Stimulated activated CD8-positive, alpha-beta memory T cell treated with anti-CD3 and anti-CD28 coated beads, Interleukin-15, amount 100 ng/mL, for 4 hours (primary cell): ENCODE results near the gene CEP104.

Source experiments
- DNase-seq, 2 donors: peaks; one replicate each; pipeline ENCODE4 v3.0.0-alpha.2; 2020; ENCODE audit warnings: low read depth in 2 of 2

The CEP104 gene

DNA sequence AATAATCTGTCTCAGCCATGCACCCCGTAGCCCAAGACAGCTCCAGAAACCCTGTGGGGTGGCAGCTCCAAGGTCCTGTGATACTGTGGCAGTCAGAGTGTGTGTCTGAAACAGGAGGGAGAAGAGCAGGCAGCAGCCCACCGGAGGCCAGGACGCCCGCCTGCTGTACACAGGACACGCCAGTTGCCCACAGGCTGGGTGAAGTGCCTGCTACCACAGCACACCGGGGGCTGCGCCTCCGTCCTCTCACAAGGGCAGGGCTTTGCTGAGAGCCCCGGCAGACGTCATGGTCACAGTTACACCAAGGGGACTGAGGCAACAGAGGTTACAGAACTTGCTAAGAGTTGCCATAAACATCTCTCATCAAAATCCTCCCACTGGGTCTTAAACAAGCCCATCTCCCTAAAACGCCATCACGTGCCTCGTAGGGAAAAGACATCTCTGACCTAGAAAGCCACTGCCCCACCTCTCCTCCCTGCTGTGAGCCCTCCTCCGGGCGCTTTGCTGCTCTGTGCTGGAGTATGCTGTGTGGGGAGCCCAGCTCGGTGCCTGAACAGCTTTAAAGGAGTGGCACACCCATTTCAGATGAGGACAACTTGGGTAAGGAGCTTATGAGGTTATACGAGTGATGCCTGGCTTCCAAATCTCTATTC is 37.7 kb upstream of the CEP104 start:
- DNase-seq: no peak

DNA sequence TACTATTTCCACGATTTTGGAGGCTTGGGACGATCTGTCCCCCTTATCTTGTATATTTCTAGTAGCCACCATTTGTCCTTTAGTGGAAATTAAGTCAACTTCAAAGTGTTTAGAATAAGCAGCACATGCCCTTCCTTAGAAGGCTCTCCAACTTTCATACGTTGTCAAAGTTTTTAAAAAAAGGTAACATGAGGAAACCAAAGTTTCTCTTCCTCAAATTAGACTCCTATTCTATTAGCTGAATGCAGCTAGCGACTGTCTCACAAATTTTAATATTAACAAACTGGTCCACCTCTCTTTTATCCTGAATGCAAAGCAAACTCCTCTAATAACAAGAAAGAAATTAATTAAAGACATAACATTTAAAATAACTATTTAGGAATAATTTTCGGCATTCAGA is 36.2 kb upstream of the CEP104 start:
- DNase-seq: no peak

DNA sequence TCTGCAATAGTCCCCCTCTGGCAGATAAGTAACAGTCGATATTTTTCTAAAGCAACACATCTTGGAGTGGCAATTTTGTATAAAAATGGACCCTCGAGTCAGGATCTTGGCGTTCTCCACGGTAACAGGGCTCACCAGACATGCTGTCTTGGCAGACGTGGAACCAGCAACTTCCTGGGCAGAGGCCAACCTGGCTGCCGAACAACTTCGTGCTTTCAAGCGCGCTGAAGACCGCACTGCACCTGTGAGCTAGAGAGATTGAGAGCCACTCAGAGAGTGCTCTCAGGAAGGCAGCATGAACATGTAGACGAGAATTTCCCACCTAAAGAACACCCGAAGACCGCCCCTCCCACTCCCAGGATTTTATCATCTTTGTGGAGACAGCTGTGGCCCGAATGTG is 35.7 kb upstream of the CEP104 start:
- no peak for DNase-seq

DNA sequence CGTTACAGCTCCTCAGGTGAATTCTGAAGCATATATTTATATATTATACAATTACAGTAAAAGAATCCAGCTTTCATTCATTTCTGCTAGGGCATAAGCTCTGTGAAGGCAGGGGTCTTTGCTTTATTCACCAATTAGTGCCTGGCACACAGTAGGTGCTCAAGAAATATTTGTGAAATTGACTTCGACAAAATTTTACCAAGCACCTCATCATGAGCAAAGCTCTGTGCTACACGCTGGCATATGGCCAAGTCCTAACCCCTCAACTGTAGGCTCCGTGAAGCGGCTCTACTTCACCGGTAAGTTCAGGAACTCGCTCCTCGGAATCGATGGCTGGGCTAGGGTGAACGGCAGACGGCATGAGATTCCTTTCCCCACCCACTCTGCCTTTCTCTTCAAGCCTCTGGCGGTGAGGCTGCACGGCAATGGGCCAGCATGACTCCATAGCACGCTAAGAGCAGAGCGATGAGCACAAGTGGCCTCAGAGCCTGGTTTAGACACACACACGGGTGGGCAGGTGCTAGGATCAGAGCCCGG is 34.4 kb upstream of the CEP104 start:
- DNase-seq: no peak

DNA sequence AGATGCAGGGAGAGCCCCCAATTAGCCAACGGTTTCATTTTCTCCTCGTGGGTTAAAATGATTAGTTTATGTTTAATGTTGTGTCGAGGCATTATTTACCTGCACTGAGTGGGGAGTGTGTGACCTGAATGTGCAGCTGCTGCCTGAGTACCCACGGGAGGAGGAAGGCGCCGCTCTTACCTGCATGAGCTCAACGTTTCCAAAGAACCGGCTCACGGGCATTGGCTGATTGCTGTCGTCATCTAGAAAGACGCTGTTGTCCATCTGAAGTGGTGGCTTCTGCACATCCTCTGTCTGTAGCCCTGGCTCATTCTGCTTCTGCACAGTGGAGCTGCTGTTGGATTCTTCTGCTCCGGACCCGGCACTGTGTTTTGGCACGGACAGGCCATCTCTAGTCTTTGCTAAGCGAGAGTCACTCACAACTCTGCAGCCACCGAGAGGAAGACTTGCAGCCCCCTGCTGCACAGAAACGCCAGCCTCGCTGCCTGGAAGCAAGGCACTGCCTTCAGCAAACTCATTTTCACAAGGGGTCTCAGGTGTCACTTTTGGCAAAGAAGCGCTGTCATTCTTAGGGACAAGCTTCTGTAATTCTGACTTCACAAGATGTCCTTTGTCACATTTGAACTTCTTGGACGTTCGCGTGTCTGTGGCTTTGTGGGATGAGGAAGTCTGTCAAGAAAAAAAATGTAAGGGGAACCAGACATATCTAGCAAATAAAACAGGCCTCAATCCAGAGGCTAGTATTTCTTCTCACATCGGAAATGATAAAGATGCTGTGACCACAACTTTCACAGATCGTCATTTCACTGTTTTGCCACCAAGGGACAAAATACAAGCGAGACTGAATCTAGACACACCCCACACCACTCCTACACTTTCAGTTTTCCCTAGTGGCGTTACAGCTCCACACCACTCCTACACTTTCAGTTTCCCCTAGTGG is 33.6 kb upstream of the CEP104 start:
- no peak for DNase-seq

DNA sequence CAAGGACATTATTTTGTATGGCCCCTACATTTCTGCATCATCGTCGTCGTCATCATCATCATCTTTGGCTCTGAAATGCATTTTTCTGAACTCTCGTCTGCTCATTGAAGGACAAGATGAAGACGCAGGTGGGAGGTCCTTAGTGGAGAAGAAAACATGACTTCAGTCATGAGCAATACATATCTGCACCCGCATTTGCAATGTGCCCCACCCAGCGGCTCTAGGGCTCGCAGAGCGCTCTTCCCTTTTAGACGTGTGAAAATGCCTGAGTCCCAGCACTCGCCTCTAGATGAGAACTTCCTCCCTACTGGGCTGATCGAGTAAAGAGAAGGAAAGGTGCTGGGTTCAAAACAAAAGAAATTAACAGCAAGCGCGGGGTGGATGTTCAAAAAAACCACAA is 32.9 kb upstream of the CEP104 start:
- DNase-seq: no peak

DNA sequence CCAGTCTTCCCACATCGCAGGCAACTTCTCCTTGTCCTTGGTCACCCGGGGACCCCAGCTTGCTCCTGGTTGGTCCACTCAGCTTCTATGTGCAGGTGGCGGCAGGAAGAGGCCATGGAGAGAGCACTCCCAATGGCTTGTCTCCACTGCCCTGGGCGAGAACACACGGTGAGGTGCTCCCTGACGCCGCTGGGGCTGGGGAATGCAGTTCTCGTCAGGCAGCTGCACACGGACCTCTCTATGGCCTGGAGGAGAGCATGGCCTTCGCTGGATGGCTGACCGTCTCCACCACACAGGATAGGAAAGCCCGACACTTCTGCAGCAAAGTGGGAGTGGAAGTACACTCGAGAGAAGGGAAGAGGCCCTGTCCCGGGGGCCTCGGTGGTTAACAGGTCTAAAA is 31.3 kb upstream of the CEP104 start:
- no peak for DNase-seq

DNA sequence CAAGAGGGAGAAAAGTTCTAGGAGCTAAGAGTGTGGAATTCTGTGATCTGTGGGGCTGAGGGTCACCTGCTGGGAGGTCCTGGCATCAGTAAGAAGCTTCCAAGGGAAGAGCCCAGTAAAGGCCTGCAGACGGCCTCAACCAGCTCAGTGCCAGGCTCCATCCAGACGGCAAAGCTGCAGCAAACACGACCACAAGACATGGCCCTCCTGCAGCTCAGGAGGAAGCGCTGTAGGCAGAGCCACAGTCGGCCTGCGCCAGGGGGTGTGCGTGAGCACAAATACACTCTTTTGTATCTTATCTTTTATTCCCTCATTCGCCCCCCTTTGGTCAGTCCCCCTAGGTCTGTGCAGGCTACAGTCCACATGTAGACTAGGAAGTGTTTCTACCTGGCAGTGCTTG is 29.7 kb upstream of the CEP104 start:
- no peak for DNase-seq

DNA sequence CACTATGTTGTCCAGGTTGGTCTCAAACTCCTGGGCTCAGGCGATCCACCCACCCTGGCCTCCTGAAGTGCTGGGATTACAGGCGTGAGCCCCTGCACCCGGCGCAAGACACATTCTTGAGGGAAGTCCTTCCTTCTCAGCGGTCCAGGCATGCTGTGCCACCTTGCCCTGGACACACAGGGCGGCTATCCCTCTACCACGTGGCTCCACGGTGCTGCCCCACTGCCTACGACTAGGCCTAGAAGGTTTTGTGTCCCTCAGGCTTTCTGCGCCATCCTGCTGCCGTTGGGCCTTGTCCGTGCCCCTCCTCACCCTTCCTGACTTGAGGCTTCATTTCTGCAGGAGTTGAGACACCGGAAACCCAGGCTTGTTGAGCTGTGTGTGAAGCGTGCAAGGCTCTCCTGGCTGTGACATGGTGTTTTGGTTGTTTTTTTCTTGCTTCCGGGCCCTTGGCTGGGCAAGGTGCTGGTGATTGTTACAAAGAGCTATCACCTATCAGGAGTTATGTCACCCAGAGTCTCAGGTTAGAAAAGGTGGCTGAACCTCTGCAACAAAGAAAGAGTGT is 29.2 kb upstream of the CEP104 start:
- DNase-seq: no peak

DNA sequence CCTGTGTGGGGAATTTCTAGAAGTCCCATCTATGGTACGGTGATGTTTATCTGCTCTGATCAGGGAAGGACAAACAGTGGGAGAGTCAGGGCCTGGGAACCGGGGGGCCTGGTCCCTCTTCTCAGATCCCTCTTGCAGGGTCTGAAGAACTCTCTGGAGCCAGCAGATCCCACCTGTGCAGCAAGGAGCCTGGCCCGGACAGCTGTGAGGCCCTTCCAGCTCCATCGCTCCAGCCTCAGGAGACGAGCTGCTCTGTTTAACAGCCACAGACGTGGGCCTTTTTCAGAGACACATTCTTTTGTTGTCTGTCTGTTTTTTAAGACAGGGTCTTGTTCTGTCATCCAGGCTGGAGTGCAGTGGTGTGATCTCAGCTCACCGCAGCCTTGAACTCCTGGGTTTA is 28.6 kb upstream of the CEP104 start:
- no peak for DNase-seq

DNA sequence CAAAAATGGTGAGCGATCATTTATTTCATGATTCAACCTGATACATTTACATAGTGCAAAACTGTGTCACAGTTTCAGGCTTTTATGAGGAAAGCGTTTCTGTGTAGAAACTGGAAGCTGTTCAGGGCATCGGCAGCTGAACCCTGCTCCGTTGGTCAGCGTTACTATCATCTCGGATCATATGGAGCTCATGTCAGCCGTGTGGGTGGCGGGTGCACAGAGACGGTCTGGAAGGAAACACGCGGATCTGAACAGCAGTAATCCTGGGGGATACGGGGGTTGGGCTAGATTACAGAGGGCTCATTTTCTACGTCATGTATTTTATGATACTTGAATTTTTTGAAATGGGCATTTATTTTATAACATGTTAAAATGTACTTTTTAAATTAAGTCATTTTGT is 28.0 kb upstream of the CEP104 start:
- DNase-seq: no peak

DNA sequence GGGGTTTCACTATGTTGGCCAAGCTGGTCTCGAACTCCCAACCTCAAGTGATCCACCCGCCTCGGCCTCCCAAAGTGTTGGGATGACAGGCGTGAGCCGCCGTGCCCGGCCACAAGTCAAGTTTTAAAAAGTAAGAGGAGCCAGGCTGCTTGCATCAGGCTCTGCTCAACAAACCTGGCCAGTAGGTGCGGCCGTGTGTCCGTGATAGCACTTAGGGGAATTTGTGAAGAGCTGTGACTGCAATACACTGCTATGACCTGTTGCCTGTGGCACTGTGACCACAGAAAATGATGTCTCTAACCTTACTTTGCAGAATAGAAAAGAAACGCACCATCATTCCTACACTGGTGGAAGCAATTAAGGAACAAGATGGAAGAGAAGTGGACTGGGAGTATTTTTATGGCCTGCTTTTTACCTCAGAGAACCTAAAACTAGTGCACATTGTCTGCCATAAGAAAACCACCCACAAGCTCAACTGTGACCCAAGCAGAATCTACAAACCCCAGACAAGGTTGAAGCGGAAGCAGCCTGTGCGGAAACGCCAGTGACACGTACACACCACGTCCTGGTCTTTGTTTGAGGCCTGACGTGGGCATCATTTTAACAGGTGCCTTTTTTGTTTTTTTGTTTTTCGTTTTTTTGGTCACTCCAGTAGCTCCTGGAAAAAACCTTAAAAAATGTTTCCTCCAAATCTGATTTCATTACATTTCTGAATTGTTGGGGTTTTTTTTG is 26.3 kb upstream of the CEP104 start:
- no peak for DNase-seq

DNA sequence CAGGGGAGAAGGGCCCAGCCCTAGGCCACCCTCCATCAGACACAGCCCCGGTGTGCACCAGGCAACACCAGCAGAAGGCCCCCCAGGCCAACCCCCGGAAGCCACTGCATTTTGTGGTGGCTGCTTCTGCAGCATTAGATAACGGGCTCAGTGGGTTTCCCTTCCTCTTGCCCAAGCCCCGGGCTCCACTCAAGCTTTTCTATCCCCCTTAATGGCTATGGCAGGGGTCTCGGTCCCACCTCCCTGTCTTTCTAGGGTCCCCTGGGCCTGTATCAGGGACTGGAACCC is 24.1 kb upstream of the CEP104 start:
- DNase-seq: no peak

DNA sequence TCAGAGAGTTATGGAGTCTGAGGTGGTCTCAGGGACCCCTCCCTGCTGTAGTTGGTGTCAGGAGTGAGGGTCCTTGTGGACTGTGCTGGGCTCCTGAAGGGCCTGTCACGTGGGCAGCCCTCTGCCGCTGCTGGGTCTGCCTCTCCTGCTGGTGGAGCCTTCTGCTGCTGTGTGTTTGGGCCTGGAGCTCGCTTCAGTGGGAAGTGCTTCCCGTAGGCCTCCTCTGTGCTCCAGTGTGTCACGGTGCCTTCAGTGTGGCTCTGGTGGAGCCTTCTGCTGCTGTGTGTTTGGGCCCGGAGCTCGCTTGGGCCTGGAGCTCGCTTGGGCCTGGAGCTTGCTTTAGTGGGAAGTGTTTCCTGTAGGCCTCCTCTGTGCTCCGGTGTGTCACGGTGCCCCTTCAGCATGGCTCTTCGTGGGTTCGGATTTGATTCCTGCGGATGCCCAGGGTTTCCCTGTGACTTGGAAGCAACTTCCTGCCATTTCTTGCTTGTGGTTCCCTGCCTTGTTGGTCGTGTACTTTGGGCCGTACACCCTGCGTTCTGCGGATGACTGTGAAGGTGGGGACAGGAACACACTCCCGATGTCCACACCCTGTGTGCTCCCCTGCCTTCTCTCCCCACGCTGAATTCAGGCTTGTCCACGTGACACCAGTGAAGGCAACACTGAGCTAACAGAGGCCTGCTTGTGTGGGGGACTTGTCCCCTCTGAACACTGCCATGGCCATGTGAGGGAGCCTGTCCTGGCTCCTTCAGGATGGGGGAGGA is 23.6 kb upstream of the CEP104 start:
- no peak for DNase-seq

DNA sequence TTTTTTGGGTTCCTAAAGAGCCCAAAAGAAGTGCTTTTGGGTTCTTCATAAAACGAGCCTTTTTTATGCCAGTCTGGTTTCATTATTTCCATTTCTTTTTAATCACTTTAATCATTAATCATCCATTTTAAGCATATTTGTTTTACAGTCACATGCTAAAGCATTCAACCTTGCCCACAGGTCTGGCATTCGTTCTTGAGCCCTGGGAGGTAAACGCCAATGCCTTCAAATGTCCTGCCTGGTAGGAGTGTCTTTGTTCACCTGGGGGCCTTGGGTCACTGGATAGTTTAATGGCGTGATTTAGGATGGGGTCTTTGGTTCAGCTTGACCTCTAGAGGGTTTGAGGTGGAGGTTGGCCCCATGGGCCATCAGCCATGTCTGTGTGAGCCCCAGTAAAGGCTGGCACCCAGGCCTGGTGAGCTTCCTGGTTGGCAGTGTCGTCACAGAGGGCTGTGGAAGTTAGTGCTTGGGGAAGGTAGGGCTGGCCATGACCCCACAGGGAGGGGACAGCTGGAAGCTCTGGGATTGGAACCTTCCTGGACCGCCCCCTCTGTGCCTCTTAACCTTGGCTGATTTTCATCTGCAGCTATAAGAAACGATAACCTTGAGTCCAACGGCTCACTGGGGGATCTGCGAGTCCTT is 22.9 kb upstream of the CEP104 start:
- no peak for DNase-seq

DNA sequence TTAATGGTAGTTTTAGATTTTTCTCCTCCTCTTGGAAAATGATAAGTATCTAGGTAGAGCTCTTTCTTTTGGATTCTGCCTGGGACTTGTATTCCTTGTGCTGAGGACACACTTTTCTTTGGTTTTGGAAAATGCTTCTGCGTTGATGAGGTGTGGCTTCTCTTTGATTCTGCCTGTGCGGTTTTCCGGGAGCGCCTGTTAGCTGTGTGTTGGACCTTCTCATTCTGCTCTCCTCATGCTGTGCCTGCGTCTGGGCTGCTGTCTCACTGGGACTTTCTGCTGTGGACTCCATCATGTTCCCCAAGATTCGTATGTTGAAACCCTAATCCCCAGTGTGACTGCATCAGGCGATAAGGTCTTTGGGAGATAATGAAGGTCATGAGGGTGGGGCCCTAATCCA is 22.1 kb upstream of the CEP104 start:
- no peak for DNase-seq

DNA sequence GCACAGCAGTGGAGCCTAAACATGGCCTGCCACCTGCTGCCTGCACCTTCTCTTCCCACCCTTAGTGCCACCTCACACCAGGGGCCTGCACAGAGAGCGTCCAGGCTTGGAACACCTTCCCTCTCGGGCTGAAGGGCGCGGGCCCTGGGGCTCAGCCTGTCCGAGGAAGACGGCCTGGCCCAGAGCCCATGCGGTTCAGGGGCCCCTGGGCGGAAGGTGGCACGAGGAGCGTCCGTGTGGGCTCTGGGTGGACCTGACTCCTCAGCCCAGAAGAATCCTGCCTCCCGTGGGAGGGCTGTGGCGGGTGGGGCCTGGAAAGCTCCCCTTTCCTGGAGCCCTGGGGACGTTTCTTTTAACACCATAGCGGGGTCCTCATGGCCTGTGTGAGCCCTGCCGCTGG is 19.7 kb upstream of the CEP104 start:
- no peak for DNase-seq

DNA sequence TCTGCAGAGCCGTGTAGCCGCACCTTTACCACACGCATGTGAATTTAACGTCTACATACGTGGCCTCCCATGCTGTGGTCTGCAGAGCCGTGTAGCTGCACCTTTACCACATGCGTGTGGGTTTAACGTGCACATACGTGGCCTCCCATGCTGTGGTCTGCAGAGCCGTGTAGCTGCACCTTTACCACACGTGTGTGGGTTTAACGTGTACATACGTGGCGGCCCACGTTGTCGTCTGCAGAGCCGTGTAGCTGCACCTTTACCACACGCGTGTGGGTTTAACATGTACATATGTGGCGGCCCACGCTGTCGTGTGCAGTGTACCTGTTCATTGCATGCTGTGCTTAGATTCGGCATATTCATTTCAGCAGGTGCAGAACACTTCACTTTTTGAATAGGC is 17.7 kb upstream of the CEP104 start:
- DNase-seq: no peak

DNA sequence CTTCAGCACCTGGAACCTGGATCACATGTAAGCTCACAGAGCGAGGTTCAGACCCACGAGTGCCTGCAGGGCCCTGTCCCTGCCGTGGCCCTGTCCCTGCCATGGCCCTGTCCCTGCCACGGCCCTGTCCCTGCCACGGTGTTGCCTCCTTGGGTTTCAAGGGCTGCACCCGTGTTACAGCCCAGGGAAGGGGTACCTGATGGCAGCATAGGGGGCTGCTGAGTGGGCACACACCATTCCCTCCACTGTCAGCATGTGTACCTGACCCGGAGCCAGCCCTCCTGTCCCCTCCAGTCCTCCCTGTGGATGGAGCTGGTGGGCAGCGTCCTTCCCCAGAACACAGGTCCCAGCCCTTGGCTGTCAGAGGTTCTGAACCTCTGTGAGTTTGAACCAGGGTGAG is 15.5 kb upstream of the CEP104 start:
- no peak for DNase-seq

DNA sequence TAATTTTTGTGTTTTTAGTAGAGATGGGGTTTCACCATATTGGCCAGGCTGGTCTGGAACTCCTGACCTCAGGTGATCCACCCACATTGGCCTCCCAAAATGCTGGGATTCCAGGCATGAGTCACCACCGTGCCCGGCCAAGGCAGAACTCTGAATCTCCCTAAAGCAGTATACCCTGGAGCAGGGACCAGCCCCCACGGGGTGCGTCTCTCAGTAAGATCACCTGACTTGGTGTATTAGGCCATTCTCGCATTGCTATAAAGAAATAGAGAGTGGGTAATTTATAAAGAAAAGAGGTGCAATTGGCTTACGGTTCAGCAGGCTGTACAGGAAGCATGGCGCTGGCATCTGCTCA is 14.4 kb upstream of the CEP104 start:
- DNase-seq: no peak

DNA sequence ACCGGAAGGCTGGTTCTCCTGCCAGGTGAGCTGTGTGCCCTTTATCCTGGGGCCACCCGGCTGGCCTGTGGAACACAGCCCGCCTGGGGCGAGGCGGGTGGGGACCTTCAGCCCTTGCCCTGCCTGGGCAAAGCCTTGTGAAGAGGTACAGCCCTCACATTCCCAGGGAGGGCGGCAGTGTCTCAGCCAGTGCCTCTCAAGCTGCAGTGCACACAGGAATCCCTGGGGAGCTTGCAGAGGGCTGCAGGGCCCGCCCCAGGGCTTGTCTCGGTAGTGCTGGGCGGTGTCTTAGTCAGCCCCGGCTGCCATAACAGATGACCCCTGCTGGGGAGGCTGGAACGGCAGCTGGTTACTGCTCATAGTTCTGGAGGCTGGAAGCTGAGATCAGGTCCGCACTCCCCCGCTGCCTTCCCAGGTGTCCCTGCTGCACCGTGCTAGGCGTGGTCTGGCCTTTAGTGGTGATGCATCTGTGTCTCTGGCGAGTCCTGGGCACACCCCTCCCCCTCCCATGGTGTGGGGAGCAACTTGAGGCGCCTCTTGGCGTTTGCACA is 12.8 kb upstream of the CEP104 start:
- DNase-seq: no peak
